ENCODE data around the gene ITCH. TPM values are rescaled to one million over a fixed set of nuclear protein-coding genes. Genes with fewer than 3 reads are reported as not detected.

Gene ITCH
- total RNA-seq, 2 donors from 2014 or later = 46.2 to 70.6 TPM

DNA sequence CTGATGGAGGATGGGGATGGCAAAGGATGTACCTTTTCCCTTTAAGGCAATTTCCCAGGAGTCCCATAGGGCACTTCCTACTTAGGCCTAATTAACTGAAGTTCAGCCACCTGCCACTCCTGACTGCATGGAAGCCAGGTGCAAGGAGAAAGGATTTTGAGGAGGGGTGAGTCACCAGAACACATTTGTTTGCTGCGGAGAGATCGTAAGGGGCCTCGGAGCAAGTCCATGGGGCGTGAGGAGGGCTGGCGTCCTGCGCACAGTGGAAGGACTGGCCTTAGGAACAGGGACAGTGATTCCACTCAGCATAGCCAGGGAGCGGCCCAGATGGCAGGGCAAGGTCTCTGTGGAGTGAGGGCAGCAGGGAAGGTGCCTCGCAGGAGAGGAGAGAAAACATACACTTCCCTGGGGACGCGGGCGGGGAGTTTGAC, 183.7 kb downstream of the ITCH start:
- Histone ChIP-seq H3K36me3 (no peaks in the 10 kb centered on the region), H3K27me3 (replicated peaks; ENCODE audit: insufficient read depth) (no peaks in the 10 kb centered on the region), H3K4me3 (no peak overlapping the region), H3K9me3 (no peaks in the 10 kb centered on the region), H3K4me1 (ENCODE audit: control insufficient read depth in 1 of 2, low read depth in 2 of 2) (no peaks in the 10 kb centered on the region), H3K27ac (no peak overlapping the region)
- DNase-seq (ENCODE audit: low spot score) (no peak), ATAC-seq (ENCODE audit: insufficient number of reproducible peaks, low FRiP score, low read depth) (no peak)
- TF ChIP-seq CTCF (IDR thresholded peaks at IDR 0.05) = no peak

- TF ChIP-seq CTCF (IDR thresholded peaks at IDR 0.05) = no peak
- no peak for ATAC-seq (ENCODE audit: insufficient number of reproducible peaks, low FRiP score, low read depth)
- no peaks in the 10 kb centered on the region for H3K4me1 ChIP-seq (ENCODE audit: control insufficient read depth in 1 of 2, low read depth in 2 of 2)
Measured at GRCh38 chr20:34547844-34548613, 185.0 kb downstream of the ITCH start.

GRCh38 chr20:34549291-34549928, 186.3 kb downstream of the ITCH start:
- TF ChIP-seq CTCF (IDR thresholded peaks at IDR 0.05) = no peak

More at GRCh38 chr20:34547844-34548613, 185.0 kb downstream of the ITCH start:
- Histone ChIP-seq H3K36me3 (no peaks in the 10 kb centered on the region), H3K27ac (no peak overlapping the region), H3K4me3 (no peak overlapping the region), H3K9me3 (no peaks in the 10 kb centered on the region), H3K27me3 (replicated peaks; ENCODE audit: insufficient read depth) (no peaks in the 10 kb centered on the region)
- no peak for DNase-seq (ENCODE audit: low spot score)

GRCh38 chr20:34549929-34550305, 186.8 kb downstream of the ITCH start:
- DNase-seq (ENCODE audit: low spot score) (no peak), ATAC-seq (ENCODE audit: insufficient number of reproducible peaks, low FRiP score, low read depth) (no peak)
- no peaks in the 10 kb centered on the region for H3K36me3 ChIP-seq
- no peak overlapping the region for H3K27ac ChIP-seq
- peaks cover 0 to 9% of the 10 kb centered on the region in 2 donors for H3K4me1 ChIP-seq (ENCODE audit: control insufficient read depth in 1 of 2, low read depth in 2 of 2)
- no peak overlapping the region for H3K4me3 ChIP-seq
- H3K27me3 ChIP-seq (replicated peaks; ENCODE audit: insufficient read depth) = no peaks in the 10 kb centered on the region
- no peak for TF ChIP-seq CTCF (IDR thresholded peaks at IDR 0.05)
- no peaks in the 10 kb centered on the region for H3K9me3 ChIP-seq

More at GRCh38 chr20:34549291-34549928, 186.3 kb downstream of the ITCH start:
- DNase-seq (ENCODE audit: low spot score) (no peak), ATAC-seq (ENCODE audit: insufficient number of reproducible peaks, low FRiP score, low read depth) (no peak)
- Histone ChIP-seq H3K9me3 (no peaks in the 10 kb centered on the region), H3K4me3 (no peak overlapping the region), H3K27ac (no peak overlapping the region), H3K4me1 (ENCODE audit: control insufficient read depth in 1 of 2, low read depth in 2 of 2) (peaks cover 0 to 9% of the 10 kb centered on the region in 2 donors), H3K36me3 (no peaks in the 10 kb centered on the region), H3K27me3 (replicated peaks; ENCODE audit: insufficient read depth) (no peaks in the 10 kb centered on the region)

DNA sequence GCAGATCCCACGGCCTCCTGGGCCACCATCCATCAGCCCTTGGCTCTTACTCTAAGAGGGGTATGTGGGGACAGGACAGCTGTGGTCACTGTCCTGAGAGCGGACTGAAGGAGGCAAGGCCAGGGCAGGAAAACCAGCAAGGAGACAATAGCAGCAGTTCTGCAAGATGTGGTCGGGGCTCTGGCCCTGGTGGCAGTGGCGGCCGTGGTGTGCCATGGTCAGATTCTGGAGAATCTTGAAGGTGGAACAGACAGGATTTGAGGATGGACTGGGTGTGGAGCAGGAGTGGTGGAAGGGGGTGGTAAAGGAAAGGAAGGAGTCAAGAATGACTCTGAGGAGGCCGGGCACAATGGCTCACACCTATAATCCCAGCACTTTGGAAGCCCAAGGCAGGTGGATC, 189.5 kb downstream of the ITCH start:
- Histone ChIP-seq H3K36me3 (no peaks in the 10 kb centered on the region), H3K4me3 (no peak overlapping the region), H3K9me3 (no peaks in the 10 kb centered on the region), H3K4me1 (ENCODE audit: control insufficient read depth in 1 of 2, low read depth in 2 of 2) (peaks cover 0 to 13% of the 10 kb centered on the region in 2 donors), H3K27me3 (replicated peaks; ENCODE audit: insufficient read depth) (no peaks in the 10 kb centered on the region), H3K27ac (no peak overlapping the region)
- TF ChIP-seq CTCF (IDR thresholded peaks at IDR 0.05) = no peak
- DNase-seq (ENCODE audit: low spot score) = no peak
- ATAC-seq (ENCODE audit: insufficient number of reproducible peaks, low FRiP score, low read depth) = no peak

All from thoracic aorta (tissue), 2 donors.